ENCODE results near the gene CDKN1C.

The CDKN1C gene

DNA sequence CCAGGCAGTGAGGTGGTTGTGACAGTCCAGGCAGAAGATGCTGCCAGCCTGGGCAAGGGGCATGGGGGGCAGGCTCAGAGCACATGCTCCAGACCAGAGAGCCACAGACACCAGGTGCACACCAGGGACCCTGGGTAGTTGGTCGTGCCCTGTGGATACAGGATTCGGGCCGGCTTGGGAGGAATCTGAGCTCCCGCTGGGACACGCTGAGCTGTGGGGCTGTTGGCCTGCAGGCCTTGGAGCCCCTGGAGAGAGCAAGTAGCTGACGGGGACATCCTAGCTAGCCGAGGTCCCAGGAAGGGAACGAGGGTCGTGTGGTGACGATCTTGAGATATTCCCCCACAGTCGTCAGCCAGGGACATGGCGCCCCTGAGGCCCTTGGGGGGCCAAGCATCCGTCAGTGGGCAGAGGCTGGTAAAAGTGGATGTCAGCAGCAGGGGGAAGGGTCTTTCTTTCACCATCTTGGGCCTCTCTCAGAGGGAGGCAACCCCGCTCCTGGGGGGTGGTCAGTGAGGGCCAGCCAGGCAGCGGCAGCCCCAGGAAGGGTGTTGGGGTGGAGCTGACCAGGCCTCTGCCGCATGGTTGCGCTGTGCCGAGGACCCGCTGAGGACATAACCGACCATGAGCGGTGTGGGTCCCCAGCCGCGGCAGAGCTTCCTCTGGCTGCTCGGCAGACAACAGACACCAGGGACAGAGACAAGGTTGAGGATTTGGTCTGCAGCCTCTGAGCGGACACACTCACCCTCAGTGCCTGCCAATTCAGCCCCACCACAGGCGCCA, 44.0 kb downstream of the CDKN1C start:
- DNase-seq: no peak

DNA sequence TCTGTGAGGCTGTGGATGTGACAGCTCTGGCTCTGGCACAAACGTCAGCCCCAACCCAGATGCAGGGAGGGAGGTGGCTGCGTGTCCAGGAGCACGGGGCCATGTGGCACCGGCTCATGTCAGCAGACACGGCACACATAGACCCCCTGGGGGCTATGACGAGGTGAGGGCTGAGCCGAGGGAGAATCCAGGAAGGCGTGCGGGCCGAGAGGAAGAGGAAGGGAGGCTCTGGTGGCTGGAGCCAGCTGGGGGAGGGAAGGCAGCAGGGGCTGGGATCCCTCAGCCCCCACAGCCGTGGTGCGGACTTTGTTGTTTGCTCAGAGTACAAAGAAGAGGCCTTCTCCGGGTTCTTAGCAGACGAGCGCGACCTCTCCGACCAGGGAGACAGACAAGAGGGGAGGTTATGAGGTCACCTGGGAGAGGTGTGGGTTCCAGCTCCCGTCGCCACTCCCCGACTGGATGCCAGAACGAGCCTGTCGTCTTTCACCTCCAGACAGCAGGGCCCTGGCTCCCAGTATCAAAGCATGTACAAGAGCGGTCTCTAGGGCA, 46.1 kb downstream of the CDKN1C start:
- DNase-seq: no peak

DNA sequence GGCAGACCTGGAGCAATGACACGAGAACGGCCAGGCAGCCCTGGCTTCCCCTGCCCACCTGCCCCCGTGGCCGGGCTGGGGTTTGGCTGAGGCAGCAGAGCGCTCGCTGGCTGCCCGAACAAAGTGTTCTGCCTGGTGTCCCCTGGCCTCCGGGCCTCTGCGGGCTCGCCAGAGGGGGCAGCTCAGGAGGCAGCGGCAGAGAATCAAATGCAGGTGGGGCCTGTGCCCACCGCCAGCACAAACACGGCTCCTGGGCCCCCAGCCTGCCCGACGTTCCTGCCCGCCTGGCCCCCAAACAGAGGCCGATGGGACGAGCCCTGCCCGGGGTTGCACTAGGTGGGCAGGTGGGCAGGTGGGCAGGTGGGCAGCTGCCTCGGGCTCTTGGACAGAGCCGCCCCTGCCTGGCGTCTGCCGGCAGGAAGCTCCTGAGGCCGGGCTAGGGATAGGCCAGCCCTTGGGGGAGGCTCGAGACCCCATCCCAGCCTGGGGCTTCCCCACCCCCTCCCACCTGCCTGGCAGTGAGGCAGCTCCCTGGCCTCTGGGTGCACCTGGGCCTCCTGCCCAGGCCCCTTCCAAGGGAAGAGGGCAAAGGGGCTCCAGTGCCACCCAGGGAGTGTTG, 46.8 kb downstream of the CDKN1C start:
- DNase-seq: no peak

DNA sequence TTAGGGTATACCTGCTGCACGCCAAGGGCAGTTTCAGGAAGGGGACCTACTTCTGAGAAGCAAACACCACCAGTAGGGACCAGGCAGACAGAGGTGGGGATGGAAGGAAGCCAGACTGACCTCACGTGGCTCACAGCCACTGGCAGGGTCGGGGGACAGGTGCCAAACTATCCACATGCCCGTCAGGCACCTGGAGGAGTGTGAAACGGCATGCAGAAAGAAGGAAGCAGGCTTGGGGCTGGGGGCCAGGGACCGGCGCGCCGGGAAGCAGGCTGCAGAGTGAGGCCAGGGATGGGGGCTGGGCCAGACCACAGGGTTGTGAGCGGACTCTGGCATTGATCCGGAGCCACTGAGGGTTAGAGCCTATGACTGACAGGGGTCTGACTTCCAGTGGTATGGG, 47.5 kb downstream of the CDKN1C start:
- no peak for DNase-seq

DNA sequence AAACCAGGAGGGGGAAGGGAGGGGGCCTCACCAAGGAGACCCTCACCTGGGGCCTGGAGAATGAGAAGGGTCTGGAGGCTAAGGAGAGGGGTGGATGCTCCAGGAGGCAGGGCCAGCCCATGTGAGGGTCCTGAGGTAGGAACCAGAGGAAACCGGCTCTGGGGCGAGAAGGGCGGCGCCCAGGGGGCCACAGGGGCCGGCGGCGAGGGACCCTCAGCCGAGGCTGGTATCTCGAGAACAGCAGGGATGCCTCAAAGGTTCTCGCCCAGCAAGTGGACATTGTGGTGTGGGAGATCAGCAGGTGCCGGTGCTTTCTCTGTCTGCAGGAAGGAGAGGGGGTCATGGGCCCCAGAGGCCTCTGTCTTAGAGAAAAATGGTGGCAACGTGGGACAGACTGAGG, 47.9 kb downstream of the CDKN1C start:
- no peak for DNase-seq

DNA sequence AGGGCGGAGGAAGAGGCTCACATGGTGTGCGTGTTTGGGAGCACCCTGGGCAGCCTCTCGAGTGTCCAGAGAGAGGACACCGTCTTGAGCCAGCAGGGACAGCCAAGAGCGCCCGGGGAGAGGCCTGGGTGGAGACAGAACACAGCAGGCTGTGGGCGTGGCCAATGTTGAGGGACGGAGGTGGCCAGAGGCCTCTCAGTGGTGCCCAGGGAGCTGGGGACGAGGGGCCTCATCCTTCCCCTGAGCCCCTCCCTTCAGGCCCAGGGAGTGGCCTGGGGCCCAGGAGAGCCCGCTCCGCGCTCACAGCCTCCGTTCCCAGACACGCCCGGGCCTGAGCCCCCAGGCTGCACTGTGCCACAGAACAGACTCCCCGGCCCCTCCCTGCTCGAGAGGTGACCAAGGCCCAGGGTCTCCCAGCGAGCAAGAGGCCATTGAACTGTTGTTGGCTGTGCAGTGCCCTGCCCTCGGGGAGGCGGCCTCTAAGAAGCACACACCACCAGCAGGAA, 48.4 kb downstream of the CDKN1C start:
- DNase-seq: peak; percentile 55

DNA sequence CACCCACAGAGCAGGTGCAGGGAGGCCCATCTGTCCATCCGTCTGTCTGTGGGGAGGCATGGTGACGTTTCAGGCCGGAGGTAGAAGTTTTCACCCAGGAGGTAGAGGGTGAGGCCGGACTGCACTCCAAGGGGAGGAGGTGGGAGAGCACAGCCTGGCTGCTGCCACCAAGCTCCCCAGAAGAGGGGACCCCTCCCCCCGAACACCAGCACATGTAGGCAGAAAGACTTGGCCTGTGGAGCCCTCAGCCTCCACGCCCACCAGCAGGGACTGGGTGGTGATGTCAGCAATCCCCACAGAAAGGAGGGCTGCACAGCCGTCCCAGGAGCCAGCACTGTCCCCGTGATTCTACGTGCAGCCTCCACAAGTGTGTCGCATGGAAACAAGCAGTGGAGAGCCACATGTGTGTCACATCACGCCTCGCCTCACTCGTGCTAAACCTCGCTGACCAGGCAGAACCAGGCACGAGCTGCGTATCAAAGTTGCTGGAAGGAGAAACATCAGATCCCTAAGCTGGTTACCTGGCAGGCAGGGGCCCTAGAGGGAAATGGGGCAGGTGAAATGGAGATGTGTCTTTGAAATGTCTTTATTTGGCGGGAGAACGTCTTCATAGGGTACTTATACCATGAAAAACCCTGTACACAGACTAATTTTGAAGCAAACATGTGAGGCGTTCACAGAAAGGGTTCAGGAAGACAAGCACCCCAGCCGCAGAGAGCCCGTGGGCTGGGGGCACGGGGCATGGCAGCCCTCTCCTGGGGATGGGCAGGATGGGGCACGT, 49.1 kb downstream of the CDKN1C start:
- no peak for DNase-seq

DNA sequence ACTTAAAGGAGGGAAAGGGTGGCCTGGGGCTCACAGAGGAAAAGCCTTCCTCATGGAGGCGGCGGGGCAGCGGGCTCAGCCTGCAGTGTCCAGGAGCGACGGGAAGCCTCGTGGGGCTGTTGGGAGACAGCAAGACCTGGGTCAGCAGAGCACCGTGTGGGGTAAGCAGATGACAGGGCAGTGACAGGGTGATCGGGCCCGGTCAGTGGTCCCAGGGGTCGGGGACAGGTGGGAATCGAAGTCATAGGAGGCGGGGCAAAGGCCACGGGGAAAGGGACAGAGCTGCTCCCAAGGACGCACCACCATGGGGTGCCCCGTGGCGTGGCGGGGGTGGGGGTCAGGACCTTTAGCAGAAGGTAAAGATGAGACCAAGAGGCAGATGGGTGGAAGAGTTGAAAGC, 49.8 kb downstream of the CDKN1C start:
- no peak for DNase-seq

DNA sequence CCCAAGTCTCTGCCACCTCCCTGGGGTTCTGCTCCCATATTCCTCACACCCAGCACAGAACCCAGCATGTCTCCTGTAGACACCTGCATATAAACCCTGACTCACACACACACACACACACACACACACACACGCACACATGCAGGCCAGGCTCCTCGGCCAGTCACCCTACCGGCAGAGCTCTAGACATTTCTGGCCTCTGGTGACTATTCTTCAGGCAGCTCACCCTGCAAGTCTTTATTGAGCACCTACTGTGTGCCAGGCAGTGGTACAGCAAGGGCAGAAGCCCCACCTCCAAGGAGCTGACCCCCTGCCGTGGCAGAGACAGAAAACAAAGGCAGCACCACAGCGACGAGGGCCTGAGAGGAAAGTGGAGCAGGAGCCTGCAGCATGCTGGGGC, 50.3 kb downstream of the CDKN1C start:
- no peak for DNase-seq

DNA sequence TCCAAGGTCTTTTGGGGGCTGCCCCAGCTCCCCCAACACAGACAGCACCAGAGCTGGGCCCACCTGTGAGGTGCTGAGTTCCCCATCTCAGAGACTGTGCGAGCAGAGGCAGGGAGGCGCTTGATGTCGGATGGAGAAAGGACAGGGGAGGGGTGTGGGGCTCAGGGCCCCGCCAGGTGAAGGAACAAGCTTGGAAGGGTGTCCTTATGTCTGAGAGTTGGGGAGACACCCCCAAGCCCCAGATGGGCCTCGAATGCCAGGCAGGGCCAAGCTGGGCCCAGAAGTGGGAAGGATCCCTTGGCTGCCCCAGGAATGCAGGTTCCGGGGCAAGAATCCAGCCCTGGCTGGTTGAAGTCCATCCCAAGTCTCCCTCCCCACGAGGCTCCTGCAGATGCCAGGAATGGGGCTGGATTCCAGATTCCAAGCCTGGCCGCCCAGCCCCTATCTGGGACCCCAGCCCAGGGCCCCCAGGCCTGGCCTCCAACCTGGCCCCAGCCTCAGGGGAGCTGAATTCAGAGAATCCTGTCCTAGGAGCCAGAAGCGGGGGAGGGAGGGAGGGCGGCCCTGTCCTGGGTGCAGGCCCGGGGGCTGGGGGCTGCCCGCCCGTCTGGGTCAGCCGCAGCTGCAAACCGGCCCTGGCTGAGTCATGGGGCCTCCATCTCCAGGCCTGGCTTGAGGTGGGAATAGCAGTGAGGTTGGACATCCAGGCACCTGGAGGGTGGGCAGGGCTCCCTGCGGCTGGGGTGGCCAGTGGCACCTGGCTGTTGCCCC, 50.9 kb downstream of the CDKN1C start:
- DNase-seq: no peak

DNA sequence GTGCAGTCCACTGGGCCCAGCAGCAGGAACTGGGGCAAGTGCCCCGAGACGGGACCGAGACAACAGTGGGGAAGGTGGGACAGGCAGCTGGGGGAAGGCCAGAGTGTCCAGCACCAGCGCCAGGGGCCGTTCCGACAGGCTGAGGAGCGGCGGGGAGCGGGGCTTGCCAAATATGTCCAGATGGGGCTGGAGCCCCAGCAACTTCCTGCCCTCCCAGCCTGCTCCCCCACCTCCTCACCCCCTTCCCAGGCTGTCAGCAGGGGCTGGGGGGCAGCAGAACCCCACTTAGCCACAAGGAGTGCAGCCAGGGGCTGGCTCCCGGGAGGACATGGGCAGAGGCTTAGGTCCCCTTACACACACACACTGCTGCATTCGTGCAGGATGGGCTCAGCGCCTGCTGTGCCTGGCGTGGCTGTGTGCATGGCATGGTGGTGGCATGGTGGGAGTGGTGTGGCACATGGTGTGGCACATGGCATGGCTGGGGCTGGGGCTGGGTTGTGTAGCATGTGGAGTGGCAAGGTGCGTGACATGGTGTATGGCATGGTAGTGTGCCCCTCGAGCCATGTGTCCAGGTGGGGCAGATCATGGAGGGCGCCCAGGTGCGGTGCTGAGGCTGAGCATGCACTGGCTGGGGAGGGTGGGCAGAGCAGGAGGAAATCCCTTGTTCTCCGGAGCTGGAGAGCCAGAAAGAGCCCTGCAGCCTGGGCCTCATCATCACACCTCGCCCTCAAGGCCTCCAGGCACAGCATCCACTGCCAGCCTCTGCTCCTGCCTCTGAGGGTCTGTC, 51.7 kb downstream of the CDKN1C start:
- DNase-seq: no peak
